A549 (cell line): ENCODE data around the gene USH1G. TPM values are rescaled to one million over a fixed set of nuclear protein-coding genes. Genes with fewer than 3 reads are reported as not detected.

Experiments
- ATAC-seq, 2 experiments: fragments of 200-7000 bp in 1 of 2; fragments of >200 bp in 1 of 2; cut with Nextera tagmentation in 1 of 2; cut with Tn5 transposase in 1 of 2; 3 replicates each; pipeline versions ENCODE4 v1.8.0 to v1.9.1; 2018 to 2020; ENCODE audit warnings: mild to moderate bottlenecking in 1 of 2, moderate library complexity in 1 of 2
- CTCF ChIA-PET: fragments of 300-600 bp; sonication (Branson Sonifier 250); formaldehyde crosslinking; extraction: SDS; loops from one replicate; lab custom pipeline; 2021; ENCODE audit warnings: antibody characterized with exemption, inconsistent platforms; lab: Yijun Ruan, JAX
- POLR2A ChIA-PET: fragments of 350-600 bp; formaldehyde crosslinking; extraction: SDS; loops from one replicate; lab custom pipeline; 2021; ENCODE audit warnings: antibody characterized with exemption, inconsistent platforms; lab: Yijun Ruan, JAX
- DNase-seq, 2 experiments: peaks; one replicate each; pipeline versions ENCODE4 v3.0.0 to v3.0.0-alpha.2; 2011 to 2016; ENCODE audit warnings: low read depth in 1 of 2, low spot score in 1 of 2
- FAIRE-seq: peaks from 2 replicates; lab custom pipeline; 2011; peaks lifted over from hg19 to GRCh38; lab: Jason Lieb, UNC
- H3K27ac ChIP-seq, 2 experiments: fragments of >200 bp; sonication (Bioruptor Twin); formaldehyde crosslinking; 3 replicates each; pipeline ENCODE4 v1.5.1; 2016 to 2017
- H3K4me1 ChIP-seq: fragments of >200 bp; sonication (Bioruptor Twin); formaldehyde crosslinking; 3 replicates; pipeline ENCODE4 v1.6.1; 2016
- H3K4me2 ChIP-seq: fragments of >200 bp; sonication (Bioruptor Twin); formaldehyde crosslinking; 3 replicates; pipeline ENCODE4 v1.6.1; 2016
- H3K4me3 ChIP-seq: fragments of >200 bp; sonication (Bioruptor Twin); formaldehyde crosslinking; 3 replicates; pipeline ENCODE4 v1.5.1; 2016
- H3K9me3 ChIP-seq: fragments of >200 bp; sonication (Bioruptor Twin); formaldehyde crosslinking; 3 replicates; pipeline ENCODE4 v1.6.1; 2016
- BCL3 ChIP-seq: fragments of >200 bp; sonication (Bioruptor Twin); formaldehyde crosslinking; IDR thresholded peaks from 3 replicates; pipeline ENCODE4 v1.6.1; 2016
- CBX2 ChIP-seq: fragments of 200-600 bp; sonication (generic); IDR thresholded peaks from 2 replicates; pipeline ENCODE4 v1.6.1; 2016; ENCODE audit warnings: low read depth, mild to moderate bottlenecking, borderline replicate concordance
- CBX8 ChIP-seq: fragments of 200-600 bp; sonication (generic); IDR thresholded peaks from 2 replicates; pipeline ENCODE4 v1.6.1; 2016
- CEBPB ChIP-seq, 2 experiments: fragments of >200 bp in 1 of 2; sonication (Bioruptor Twin) in 1 of 2; formaldehyde crosslinking in 1 of 2; IDR thresholded peaks; 2 replicates each; pipeline ENCODE4 v1.6.1; 2012 to 2016
- CHD2 ChIP-seq: fragments of 150-350 bp; IDR thresholded peaks from 2 replicates; pipeline ENCODE4 v1.6.1; 2014; ENCODE audit warnings: low read length; ENCODE audit not compliant: partially characterized antibody
- ESRRA ChIP-seq: fragments of 150-350 bp; IDR thresholded peaks from 2 replicates; pipeline ENCODE4 v1.6.1; 2014; ENCODE audit warnings: mild to moderate bottlenecking, low read length, borderline replicate concordance
- FOSL2 ChIP-seq, 2 experiments: fragments of 450-650 bp in 1 of 2; fragments of >200 bp in 1 of 2; sonication (Bioruptor Twin) in 1 of 2; formaldehyde crosslinking; IDR thresholded peaks; 2 replicates each; pipeline versions ENCODE4 v1.5.0 to v1.6.1; 2016 to 2020; ENCODE audit warnings: mild to moderate bottlenecking in 1 of 2, moderate library complexity in 1 of 2
- HEYL ChIP-seq: fragments of 250-450 bp; sonication (Bioruptor Pico); IDR thresholded peaks from 2 replicates; pipeline ENCODE4 v1.8.0; 2021; ENCODE audit warnings: mild to moderate bottlenecking, moderate library complexity
- HOXA7 ChIP-seq: fragments of 250-450 bp; sonication (Bioruptor Pico); IDR thresholded peaks from 2 replicates; pipeline ENCODE4 v1.5.0; 2020; ENCODE audit warnings: mild to moderate bottlenecking, moderate library complexity
- HOXB5 ChIP-seq: fragments of 250-450 bp; sonication (Bioruptor Pico); IDR thresholded peaks from 2 replicates; pipeline ENCODE4 v1.5.0; 2020; ENCODE audit warnings: mild to moderate bottlenecking, moderate library complexity
- JUNB ChIP-seq: fragments of >200 bp; sonication (Bioruptor Twin); formaldehyde crosslinking; IDR thresholded peaks from 2 replicates; pipeline ENCODE4 v1.6.1; 2016
- KDM1A ChIP-seq: fragments of 200-600 bp; sonication (generic); IDR thresholded peaks from 2 replicates; pipeline ENCODE4 v1.6.1; 2016; ENCODE audit warnings: low read depth, mild to moderate bottlenecking
- MAZ ChIP-seq: fragments of 150-350 bp; IDR thresholded peaks from 2 replicates; pipeline ENCODE4 v1.6.1; 2014; ENCODE audit warnings: antibody characterized with exemption, low read depth, low read length, borderline replicate concordance
- MYC ChIP-seq: IDR thresholded peaks from 2 replicates; pipeline ENCODE4 v1.6.1; 2012; ENCODE audit warnings: mild to moderate bottlenecking, inconsistent platforms, low read length, improper control_type of control experiment, borderline replicate concordance
- NFE2L2 ChIP-seq: fragments of 150-350 bp; conservative IDR thresholded peaks from 2 replicates; pipeline ENCODE4 v1.6.1; 2014; ENCODE audit warnings: low read length
- PHF8 ChIP-seq: fragments of 200-600 bp; sonication (generic); IDR thresholded peaks from 2 replicates; pipeline ENCODE4 v1.6.1; 2016; ENCODE audit warnings: low read depth, mild to moderate bottlenecking, antibody characterized with exemption, moderate library complexity, borderline replicate concordance
- POLR2AphosphoS2 ChIP-seq: conservative IDR thresholded peaks from 2 replicates; pipeline ENCODE4 v1.6.1; 2012; ENCODE audit warnings: low read length, improper control_type of control experiment, inconsistent platforms
- RAD21 ChIP-seq, 2 experiments: fragments of >200 bp in 1 of 2; sonication (Bioruptor Twin) in 1 of 2; formaldehyde crosslinking in 1 of 2; IDR thresholded peaks in 1 of 2; conservative IDR thresholded peaks in 1 of 2; 2 replicates in 1 of 2; 3 replicates in 1 of 2; pipeline ENCODE4 v1.6.1; 2012 to 2018; ENCODE audit warnings: inconsistent platforms in 1 of 2
- RCOR1 ChIP-seq: fragments of 150-350 bp; IDR thresholded peaks from 2 replicates; pipeline ENCODE4 v1.6.1; 2014; ENCODE audit warnings: antibody characterized with exemption, low read length, low read depth
- SMC3 ChIP-seq: fragments of >200 bp; sonication (Bioruptor Twin); formaldehyde crosslinking; IDR thresholded peaks from 3 replicates; pipeline ENCODE4 v1.6.1; 2018; ENCODE audit warnings: inconsistent platforms
- SREBF2 ChIP-seq: fragments of 450-650 bp; IDR thresholded peaks from 2 replicates; pipeline ENCODE4 v1.6.1; 2014; ENCODE audit warnings: mild to moderate bottlenecking, moderate library complexity
- ZC3H11A ChIP-seq: fragments of 450-650 bp; IDR thresholded peaks from 2 replicates; pipeline ENCODE4 v1.6.1; 2014; ENCODE audit warnings: antibody characterized with exemption, mild to moderate bottlenecking
- ZFP36 ChIP-seq: fragments of 450-650 bp; IDR thresholded peaks from 2 replicates; pipeline ENCODE4 v1.6.1; 2014; ENCODE audit warnings: borderline replicate concordance; ENCODE audit not compliant: partially characterized antibody
- ZSCAN20 ChIP-seq: fragments of 250-450 bp; sonication (Bioruptor Pico); IDR thresholded peaks from 2 replicates; pipeline ENCODE4 v1.8.0; 2022; ENCODE audit warnings: mild to moderate bottlenecking, moderate library complexity
- WGBS: methylation state at CpG from one replicate; pipeline ENCODE4 v1.1.6; 2017; ENCODE audit errors: missing lambda C conversion rate; 5-methylcytosine and 5-hydroxymethylcytosine counted together
- polyA plus RNA-seq, 4 experiments: library from polyadenylated mRNA; depleted of rRNA in 3 of 4; stranded (reverse); fragments of >200 nt; fragmentation: RNase III in 1 of 4; extraction: RNeasy Plus Mini Kit Qiagen cat#74134 plus additional on column Dnase treatment in 1 of 4; gene quantifications; 2 replicates in 3 of 4; 3 replicates in 1 of 4; pipeline ENCODE4 v1.2.3, GENCODE V29; 2011 to 2017
- TF ChIP-seq, protein P1 (sequence below): IDR thresholded peaks from 2 replicates; pipeline ENCODE4 v1.6.1; 2012

Gene USH1G
- polyA plus RNA-seq, 2 of the 4 experiments (the other 2 are of a cell fraction) = 0.09 to 0.12 TPM

- Histone ChIP-seq H3K9me3 (no peaks in the 10 kb centered on the region), H3K4me1 (peaks cover 9% of the 10 kb centered on the region), H3K27ac (no peak overlapping the region), H3K4me3 (no peak overlapping the region), H3K4me2 (no peak overlapping the region)
- FAIRE-seq (no peak), ATAC-seq (no peak), DNase-seq (no peak)
- TF ChIP-seq RAD21 (conservative IDR thresholded peaks at IDR 0.05 in 1 of 2, IDR thresholded peaks at IDR 0.05 in 1 of 2) (no peak), ZSCAN20 (CRISPR knock-in tag) (no peak), ZC3H11A (no peak), BCL3 (no peak), MAZ (no peak), PHF8 (no peak), HEYL (no peak), HOXB5 (CRISPR knock-in tag) (no peak), ESRRA (no peak), SREBF2 (no peak), ZFP36 (no peak), FOSL2 (IDR thresholded peaks at IDR 0.05) (no peak), FOSL2 (CRISPR knock-in tag; IDR thresholded peaks at IDR 0.05) (no peak), MYC (no peak), NFE2L2 (no peak), KDM1A (no peak), HOXA7 (CRISPR knock-in tag) (no peak), SMC3 (no peak)
- TF ChIP-seq, protein P1, sequence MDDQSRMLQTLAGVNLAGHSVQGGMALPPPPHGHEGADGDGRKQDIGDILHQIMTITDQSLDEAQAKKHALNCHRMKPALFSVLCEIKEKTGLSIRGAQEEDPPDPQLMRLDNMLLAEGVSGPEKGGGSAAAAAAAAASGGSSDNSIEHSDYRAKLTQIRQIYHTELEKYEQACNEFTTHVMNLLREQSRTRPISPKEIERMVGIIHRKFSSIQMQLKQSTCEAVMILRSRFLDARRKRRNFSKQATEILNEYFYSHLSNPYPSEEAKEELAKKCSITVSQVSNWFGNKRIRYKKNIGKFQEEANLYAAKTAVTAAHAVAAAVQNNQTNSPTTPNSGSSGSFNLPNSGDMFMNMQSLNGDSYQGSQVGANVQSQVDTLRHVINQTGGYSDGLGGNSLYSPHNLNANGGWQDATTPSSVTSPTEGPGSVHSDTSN = no peak
- ChIA-PET POLR2A (no interaction called here), CTCF (interaction anchor here (1.3 to 42.3 kb wide), 7 partner anchors 9 to 177 kb away, joined by 4 to 1448 read pairs (median 64); partner anchors contain the start of genes CDR2L, MRPL58, NT5C and OTOP2)
- 96% methylated on average over 5 of the region's 5 CpGs for WGBS
Measured at GRCh38 chr17:74968361-74968780, 45.3 kb upstream of the USH1G start.

DNA sequence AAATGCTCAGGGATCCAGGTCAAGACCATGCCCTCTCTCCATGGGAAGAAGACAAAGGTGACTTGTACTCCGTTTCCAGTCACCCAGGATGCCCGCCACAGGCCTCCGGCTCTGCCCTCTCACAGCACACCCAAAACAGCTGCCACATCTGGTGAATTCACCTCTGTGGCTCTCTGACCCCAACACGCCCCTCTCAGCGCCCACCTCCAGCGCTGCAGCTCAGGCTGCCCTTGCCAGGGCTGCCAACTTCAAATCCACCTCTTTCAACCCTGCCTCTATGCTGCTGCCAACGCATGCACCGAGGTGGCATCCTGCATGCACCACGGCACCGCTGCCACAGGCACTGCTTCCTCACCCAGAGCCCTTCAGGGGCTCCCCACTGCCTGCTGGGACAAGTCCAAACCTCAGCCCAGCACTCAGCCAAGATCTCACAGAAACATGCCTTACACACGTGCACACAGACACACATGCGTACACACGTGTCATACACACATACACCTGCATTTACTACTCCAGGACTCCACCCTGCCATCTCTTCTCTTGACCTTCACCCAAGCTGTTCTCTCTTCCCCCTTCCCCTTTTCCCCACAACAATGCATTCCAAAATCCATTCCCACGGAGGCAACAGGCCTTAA lies 42.0 kb upstream of the USH1G start:
- Histone ChIP-seq H3K9me3 (no peaks in the 10 kb centered on the region), H3K4me3 (no peak overlapping the region), H3K27ac (no peak overlapping the region), H3K4me1 (peaks cover 12% of the 10 kb centered on the region), H3K4me2 (no peak overlapping the region)
- ChIA-PET CTCF (interaction anchor here (1.3 to 42.3 kb wide), 5 partner anchors 27 to 149 kb away, joined by 3 to 1448 read pairs (median 181); partner anchors contain the start of genes CDR2L, MRPL58, OTOP2 and OTOP3), POLR2A (no interaction called here)
- FAIRE-seq = no peak
- TF ChIP-seq MAZ (no peak), JUNB (no peak), SMC3 (no peak), POLR2AphosphoS2 (no peak), HOXB5 (CRISPR knock-in tag) (no peak), RCOR1 (no peak), PHF8 (no peak), ZSCAN20 (CRISPR knock-in tag) (no peak), CBX2 (no peak), CBX8 (no peak), CEBPB (IDR thresholded peaks at IDR 0.05) (no peak), HOXA7 (CRISPR knock-in tag) (no peak), FOSL2 (IDR thresholded peaks at IDR 0.05) (no peak), FOSL2 (CRISPR knock-in tag; IDR thresholded peaks at IDR 0.05) (no peak), NFE2L2 (no peak), CHD2 (no peak), BCL3 (no peak)
- no peak for DNase-seq
- WGBS = 81% methylated on average over 14 of the region's 14 CpGs
- ATAC-seq = no peak
